Activated T-helper 17 cell treated with anti-CD3 and anti-CD28 coated beads, Interleukin-2, amount 50 U/mL, for 72 hours (primary cell): ENCODE measurements around the gene MAPRE2. TPM values are rescaled to one million over a fixed set of nuclear protein-coding genes. Genes with fewer than 3 reads are reported as not detected.
A peak's percentile ranks its signal among the peaks of the same experiment; 100 is the strongest.

ENCODE experiments used
- ATAC-seq: fragments of 150-1000 bp; cut with Tn5 transposase; replicated peaks from 2 replicates; pipeline ENCODE4 v1.10.0; 2021; ENCODE audit warnings: mild to moderate bottlenecking, moderate library complexity
- H3K27ac Mint-ChIP-seq: one replicate; pipeline ENCODE4 v1.8.0; 2022; ENCODE audit warnings: mixed read lengths
- H3K27me3 Mint-ChIP-seq: one replicate; pipeline ENCODE4 v1.8.0; 2022; ENCODE audit warnings: mixed read lengths
- H3K36me3 Mint-ChIP-seq: one replicate; pipeline ENCODE4 v1.8.0; 2022; ENCODE audit warnings: low read depth, mild to moderate bottlenecking, mixed read lengths
- H3K4me1 Mint-ChIP-seq: one replicate; pipeline ENCODE4 v1.8.0; 2022; ENCODE audit warnings: mixed read lengths
- H3K4me3 Mint-ChIP-seq: one replicate; pipeline ENCODE4 v1.8.0; 2022; ENCODE audit warnings: mild to moderate bottlenecking, mixed read lengths
- H3K9me3 Mint-ChIP-seq: one replicate; pipeline ENCODE4 v1.8.0; 2022; ENCODE audit warnings: mixed read lengths
- total RNA-seq, 2 donors: library from RNA; stranded (reverse); gene quantifications; one replicate each; pipeline ENCODE4 v1.2.3, GENCODE V29; 2022

The MAPRE2 gene
- total RNA-seq, 2 donors from 2014 or later = 31.6 to 32.5 TPM

DNA sequence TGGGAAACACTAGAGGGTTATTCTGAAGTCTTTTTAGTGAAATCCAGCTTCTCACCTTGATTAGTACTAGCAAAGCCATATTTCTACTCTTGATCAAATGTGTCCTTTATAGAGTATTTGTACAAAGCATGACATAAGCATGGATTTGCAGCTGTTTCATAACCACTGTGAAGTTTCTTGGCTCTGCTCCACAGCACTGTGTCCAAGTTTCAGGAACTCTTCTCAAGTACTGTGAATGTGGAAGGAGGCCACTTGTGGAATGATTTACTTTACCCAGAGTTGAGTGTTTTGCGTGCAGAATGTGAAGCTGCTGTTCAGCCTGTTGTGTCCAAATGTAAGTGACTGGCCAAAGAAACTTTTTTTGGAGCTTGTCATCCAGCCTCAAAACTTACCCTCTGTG, 16.2 kb upstream of the MAPRE2 start:
- Mint-ChIP-seq H3K36me3 (no peaks in the 10 kb centered on the region), H3K9me3 (no peaks in the 10 kb centered on the region)

DNA sequence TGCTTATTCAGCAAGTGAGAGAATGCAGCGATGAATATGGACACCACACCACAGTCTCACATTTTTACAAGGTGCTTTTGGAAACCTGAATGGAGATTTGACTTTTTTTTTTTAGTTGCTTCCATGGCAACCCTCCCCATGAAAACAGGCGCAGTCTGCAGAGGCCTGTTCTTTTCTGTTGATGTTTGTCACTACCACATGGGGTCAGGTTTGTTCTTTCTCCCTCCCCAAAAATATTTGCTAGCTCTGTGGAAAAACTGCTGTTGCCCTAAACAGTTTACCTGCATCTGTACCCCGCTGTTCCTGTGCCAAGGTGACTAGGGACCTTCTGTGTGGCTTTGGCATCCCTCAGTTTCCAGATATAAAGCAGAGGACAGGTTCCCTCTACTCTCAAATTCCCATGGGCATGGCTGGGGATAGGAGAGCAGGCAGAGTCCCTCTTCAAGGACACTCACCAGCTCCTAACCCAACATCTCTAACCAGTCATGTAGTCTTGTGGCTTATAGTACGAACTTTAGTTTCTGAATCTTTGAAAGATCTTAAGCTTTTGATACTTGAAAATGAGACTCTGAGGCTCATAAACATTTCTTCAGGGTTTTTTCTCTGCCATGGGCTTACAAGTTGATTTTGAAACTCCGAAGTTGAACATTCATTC, 14.7 kb upstream of the MAPRE2 start:
- no peaks in the 10 kb centered on the region for H3K36me3 Mint-ChIP-seq

More for the DNA sequence above, 16.2 kb upstream of the MAPRE2 start:
- Mint-ChIP-seq H3K4me1 (peaks cover 17% of the 10 kb centered on the region), H3K27me3 (peaks cover 3% of the 10 kb centered on the region), H3K27ac (no peak overlapping the region), H3K4me3 (no peak overlapping the region)
- ATAC-seq = no peak

DNA sequence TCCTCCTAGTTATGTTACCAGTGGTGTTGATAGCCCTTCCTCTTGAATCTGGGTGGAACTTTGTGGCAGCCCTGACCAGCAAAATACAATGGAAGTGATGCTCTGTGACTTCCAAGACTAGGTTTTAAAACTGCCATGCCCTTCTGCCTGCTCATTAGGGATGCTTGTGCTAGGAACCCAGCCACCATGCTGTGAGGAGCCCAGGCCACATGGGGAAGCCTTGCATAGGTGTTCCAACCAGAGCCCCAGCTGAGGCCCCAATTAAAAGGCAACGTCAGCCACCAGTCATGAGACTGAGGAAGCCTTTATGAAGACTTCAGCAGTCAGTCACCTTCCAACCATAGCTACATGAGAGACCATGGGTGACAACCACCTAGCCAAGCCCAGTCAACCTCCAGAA, 14.0 kb upstream of the MAPRE2 start:
- peaks cover 4% of the 10 kb centered on the region for H3K9me3 Mint-ChIP-seq
- H3K4me1 Mint-ChIP-seq = peaks cover 32% of the 10 kb centered on the region
- no peak overlapping the region for H3K27ac Mint-ChIP-seq
- no peak for ATAC-seq
- no peaks in the 10 kb centered on the region for H3K36me3 Mint-ChIP-seq
- H3K27me3 Mint-ChIP-seq = no peaks in the 10 kb centered on the region
- peak overlapping the region; percentile 16 for H3K4me3 Mint-ChIP-seq

More for the DNA sequence above, 14.7 kb upstream of the MAPRE2 start:
- Mint-ChIP-seq H3K27me3 (no peaks in the 10 kb centered on the region), H3K4me1 (peaks cover 29% of the 10 kb centered on the region), H3K4me3 (peak overlapping the region; percentile 16), H3K27ac (peak overlapping the region; percentile 39), H3K9me3 (peaks cover 4% of the 10 kb centered on the region)
- peak; percentile 30 for ATAC-seq

DNA sequence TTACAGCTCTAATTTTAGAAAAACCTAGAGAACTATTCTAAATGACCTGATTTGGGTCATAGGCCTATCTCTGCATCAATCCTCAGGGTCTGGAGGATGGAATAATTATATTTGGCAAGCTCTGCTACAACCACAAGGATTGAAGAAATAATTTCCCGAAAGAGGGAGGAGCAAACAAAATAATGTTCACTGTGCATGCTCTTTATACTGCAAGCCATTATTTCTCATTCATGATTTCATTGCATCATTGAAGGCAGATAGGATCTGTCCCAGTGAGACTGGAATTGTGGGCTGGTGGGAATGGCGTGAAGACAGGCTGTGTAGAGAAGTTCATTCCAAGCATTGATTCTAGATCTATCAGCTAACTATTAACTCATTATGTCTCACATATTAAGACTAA, 12.7 kb upstream of the MAPRE2 start:
- no peak overlapping the region for H3K4me3 Mint-ChIP-seq
- peaks cover 34% of the 10 kb centered on the region for H3K4me1 Mint-ChIP-seq
- ATAC-seq = no peak
- H3K9me3 Mint-ChIP-seq = peaks cover 4% of the 10 kb centered on the region
- no peak overlapping the region for H3K27ac Mint-ChIP-seq
- H3K27me3 Mint-ChIP-seq = no peaks in the 10 kb centered on the region
- no peaks in the 10 kb centered on the region for H3K36me3 Mint-ChIP-seq

DNA sequence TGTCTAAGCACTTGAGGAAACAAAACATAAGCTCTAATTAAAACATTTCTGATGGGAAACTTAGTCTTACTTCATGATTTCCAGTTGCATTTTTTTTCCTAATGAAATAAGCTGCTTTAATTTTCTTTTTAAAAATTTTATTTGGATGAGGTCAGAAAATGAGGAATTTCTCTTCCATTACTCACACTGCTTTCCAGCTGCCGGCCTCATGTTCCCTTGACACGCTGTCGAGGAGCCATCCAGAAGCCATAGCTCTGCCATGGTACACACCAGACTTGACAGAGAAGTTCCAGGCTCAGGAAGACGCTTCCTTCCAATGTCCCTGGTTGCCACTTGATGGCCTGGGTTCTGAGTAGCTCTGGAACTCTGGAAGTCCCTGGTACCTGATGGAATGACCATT, 12.1 kb upstream of the MAPRE2 start:
- peak overlapping the region; percentile 99 for H3K27ac Mint-ChIP-seq
- H3K27me3 Mint-ChIP-seq = no peaks in the 10 kb centered on the region
- peaks cover 4% of the 10 kb centered on the region for H3K9me3 Mint-ChIP-seq
- H3K4me3 Mint-ChIP-seq = peak overlapping the region; percentile 94
- no peak for ATAC-seq
- no peaks in the 10 kb centered on the region for H3K36me3 Mint-ChIP-seq
- H3K4me1 Mint-ChIP-seq = peaks cover 34% of the 10 kb centered on the region

DNA sequence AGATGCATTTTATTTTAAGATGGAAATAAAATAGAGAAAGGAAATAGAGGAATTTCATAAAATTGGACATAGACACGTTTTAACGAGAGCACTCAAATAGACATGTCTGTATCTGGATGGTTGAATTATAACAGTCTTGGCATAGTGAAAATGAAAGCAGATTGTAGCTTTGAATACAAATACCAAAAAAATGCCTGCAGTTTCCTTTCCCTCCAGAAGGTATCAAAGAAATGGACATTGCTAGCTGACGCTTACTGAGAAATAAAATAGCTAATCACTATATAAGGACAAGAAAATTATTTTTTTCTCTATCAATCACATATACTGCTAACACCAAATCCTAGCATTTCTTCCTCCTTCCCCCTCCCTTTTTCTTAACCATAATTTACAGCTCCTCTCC, 11.4 kb upstream of the MAPRE2 start:
- ATAC-seq = peak; percentile 74
- peak overlapping the region; percentile 99 for H3K27ac Mint-ChIP-seq
- H3K27me3 Mint-ChIP-seq = no peaks in the 10 kb centered on the region
- H3K36me3 Mint-ChIP-seq = no peaks in the 10 kb centered on the region
- H3K4me3 Mint-ChIP-seq = peak overlapping the region; percentile 94
- peaks cover 4% of the 10 kb centered on the region for H3K9me3 Mint-ChIP-seq
- H3K4me1 Mint-ChIP-seq = peaks cover 34% of the 10 kb centered on the region

DNA sequence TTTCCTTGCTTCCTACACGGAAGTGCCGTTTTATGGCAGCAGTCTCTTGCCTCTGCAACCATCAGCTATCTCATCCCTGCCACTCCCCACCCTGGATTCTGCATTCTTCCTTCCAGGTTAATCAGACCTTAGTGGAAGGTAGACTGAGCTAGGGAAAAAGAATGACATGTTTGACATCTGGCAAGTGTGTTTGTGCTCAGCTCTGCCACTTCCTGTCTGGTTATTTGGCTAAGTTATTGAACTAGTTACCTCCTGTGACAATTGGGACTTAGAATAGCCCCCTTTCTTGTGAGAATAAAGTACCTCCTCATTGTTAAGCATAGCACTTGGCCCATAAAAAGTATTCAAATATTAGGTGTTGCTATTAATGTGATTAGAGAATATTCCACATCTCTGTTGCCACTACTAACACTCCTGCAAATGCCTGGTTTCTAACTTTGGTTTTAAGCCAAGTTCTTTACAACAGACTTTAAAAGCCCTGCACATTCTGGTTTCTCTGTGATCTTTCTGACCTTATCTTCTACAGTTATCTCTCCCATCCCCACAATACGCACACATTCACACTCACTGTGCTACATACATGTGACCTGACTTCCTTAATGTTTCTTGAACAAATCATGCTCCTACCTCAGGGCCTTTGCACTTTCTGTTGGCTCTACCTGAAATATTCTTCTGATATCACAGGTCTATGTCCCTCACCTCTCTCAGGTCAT, 10.8 kb upstream of the MAPRE2 start:
- Mint-ChIP-seq H3K4me3 (peak overlapping the region; percentile 94), H3K36me3 (no peaks in the 10 kb centered on the region), H3K27ac (peak overlapping the region; percentile 99), H3K9me3 (peaks cover 4% of the 10 kb centered on the region), H3K4me1 (peaks cover 34% of the 10 kb centered on the region), H3K27me3 (no peaks in the 10 kb centered on the region)
- ATAC-seq = peak; percentile 71

DNA sequence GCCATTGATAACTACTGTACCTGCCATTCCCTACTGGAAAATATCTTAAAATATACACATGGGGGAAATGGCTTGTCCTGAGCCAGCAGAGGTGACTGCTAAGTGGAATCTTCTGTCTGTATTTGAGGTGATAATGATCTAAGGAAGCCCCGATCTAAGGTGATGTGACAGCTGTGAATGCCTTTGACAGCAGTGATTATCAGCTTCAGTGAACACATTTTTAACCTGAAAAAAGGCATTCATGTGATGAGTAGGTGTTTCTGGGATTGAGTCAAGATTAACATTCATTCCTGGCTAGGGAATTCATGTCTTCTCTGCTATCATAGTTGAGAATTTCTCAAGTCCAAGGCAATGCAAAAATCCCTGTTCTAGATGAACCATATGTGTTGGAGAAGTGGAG, 9.1 kb upstream of the MAPRE2 start:
- H3K27me3 Mint-ChIP-seq = no peaks in the 10 kb centered on the region

DNA sequence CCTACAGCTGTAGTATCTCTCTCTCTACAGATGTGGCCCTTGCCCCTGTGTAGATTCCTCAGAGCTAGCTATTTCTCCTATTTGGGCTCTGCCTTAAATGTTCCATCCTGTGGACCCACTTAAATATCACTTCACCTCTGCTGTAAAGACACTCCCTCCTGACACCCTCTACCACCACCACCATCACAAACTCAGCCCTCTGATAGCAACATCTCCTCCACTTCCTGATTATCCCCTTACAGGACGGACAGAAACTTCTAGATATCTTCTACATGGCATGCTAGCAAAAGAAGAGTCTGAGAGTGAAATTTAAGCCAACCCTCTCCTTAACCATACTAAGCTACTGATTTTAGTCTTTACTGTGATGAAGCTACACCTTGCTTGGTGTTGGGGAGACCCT, 3.2 kb upstream of the MAPRE2 start:
- no peak overlapping the region for H3K4me3 Mint-ChIP-seq
- no peaks in the 10 kb centered on the region for H3K9me3 Mint-ChIP-seq
- H3K36me3 Mint-ChIP-seq = peaks cover 15% of the 10 kb centered on the region
- H3K4me1 Mint-ChIP-seq = peaks cover 15% of the 10 kb centered on the region
- no peak for ATAC-seq
- H3K27ac Mint-ChIP-seq = peak overlapping the region; percentile 18
- no peaks in the 10 kb centered on the region for H3K27me3 Mint-ChIP-seq

More for the DNA sequence above, 9.1 kb upstream of the MAPRE2 start:
- ATAC-seq = no peak
- H3K9me3 Mint-ChIP-seq = peaks cover 4% of the 10 kb centered on the region
- peak overlapping the region; percentile 27 for H3K4me3 Mint-ChIP-seq
- no peak overlapping the region for H3K27ac Mint-ChIP-seq
- H3K36me3 Mint-ChIP-seq = no peaks in the 10 kb centered on the region
- H3K4me1 Mint-ChIP-seq = peaks cover 27% of the 10 kb centered on the region

DNA sequence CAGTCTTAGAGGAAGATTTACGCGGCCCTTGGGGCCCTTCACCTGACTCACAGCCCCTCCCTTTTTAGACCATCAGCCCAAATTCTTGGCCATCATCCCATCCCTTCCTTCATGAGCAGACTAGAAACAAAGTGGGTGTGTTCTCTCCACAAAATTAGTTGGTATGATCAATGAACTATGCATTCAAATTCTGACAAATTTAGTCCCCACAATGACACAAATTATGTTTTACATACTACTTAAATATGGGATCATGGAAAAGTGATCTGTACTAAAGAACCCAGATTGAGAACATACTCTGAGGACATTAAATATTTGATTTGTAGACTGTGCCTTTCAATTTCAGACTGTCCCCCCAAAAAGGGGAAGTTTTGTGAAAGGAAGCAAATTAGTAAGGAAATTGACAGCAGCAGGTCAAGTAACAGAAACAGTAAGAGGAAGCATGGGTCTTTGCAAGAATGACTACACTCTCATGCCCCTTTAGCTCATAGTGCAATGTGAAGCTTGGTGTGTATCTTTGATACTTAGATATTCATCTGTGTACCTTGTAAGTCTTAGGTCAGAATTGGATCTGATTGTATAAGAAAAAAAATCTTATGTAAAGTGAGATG, 2.2 kb upstream of the MAPRE2 start:
- Mint-ChIP-seq H3K4me1 (peaks cover 15% of the 10 kb centered on the region), H3K27me3 (no peaks in the 10 kb centered on the region), H3K27ac (peak overlapping the region; percentile 18), H3K9me3 (no peaks in the 10 kb centered on the region), H3K4me3 (no peak overlapping the region), H3K36me3 (peaks cover 18% of the 10 kb centered on the region)
- no peak for ATAC-seq

DNA sequence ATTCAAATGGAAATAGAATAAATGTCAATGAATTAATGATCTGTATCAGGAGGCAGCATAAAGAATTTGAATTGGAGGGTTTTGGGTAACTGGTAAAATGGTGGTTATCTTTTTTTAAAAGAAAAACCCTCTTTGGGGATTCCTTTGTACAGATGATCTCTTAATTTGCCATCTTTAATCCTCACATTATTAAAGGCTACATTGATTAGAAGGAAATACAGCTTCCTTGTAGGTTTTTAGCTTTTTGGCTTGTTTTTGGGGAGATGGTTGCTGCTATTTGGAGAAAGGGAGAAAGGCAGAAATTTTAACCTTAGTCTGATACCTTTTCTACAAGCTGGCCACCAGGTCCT, 600 bp upstream of the MAPRE2 start:
- Mint-ChIP-seq H3K27me3 (no peaks in the 10 kb centered on the region), H3K4me1 (peaks cover 27% of the 10 kb centered on the region), H3K4me3 (peak overlapping the region; percentile 88), H3K36me3 (peaks cover 18% of the 10 kb centered on the region), H3K27ac (peak overlapping the region; percentile 97), H3K9me3 (no peaks in the 10 kb centered on the region)
- ATAC-seq = no peak

DNA sequence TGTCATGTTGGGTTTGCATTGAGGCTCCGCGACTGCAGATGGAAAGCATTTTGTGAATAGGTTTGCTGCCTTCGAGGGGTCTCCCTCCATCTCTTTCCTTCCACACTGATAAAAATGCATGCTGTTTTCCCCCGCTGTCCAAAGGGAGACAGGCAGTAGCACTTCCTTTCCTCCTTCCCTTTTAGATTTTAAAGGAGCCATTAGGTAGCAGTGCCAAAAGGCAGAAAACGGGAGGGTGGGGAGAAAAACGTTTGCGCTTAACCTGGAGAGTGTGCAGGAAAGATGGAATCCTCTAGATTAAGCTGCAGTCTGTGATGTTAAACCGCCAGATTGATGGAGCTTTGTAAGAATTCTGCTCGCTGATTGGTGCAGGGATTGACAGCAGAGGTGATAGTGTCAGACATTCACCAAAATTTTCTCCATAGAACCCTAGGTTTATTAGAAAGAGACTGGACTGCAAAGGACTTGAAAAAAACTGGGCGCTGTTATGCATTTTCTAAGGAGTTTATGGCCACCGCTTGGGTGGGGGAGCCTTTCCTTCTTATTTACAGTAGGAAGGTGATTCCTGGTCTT, 688 bp downstream of the MAPRE2 start:
- Mint-ChIP-seq H3K9me3 (no peaks in the 10 kb centered on the region), H3K27me3 (no peaks in the 10 kb centered on the region), H3K4me3 (peak overlapping the region; percentile 88), H3K4me1 (peaks cover 36% of the 10 kb centered on the region), H3K27ac (peak overlapping the region; percentile 97), H3K36me3 (peaks cover 18% of the 10 kb centered on the region)
- no peak for ATAC-seq

DNA sequence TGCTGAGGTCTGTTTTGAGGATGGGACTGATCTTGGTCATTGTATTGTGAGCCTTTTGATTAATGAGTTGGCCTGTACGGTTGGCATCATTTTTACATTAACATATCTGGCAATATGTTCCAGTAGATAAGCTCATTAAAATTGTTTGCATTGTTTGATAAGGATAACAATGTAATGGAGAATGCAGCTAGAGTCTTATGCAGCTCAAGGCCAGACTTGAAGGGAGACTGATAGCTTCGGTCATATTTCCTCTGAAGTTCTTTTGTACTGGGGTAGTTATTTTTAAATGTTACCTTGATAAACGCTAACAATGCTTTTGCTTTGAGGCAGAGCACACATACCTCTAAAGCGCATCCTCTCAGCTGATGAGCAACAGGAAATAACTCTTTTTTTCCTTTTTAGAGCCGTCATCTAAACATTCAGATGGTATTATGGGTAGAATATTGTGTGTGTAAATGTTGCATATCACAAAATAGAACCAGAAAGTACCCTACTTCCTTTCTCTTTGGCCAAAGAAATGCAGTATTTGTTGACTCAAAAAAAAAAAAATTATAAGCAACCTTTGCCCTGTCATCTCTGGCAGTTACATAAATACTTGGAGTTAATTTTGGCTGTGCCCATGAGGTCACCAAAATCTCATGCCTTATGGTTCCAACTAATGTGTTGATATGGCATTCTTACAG, 1.3 kb downstream of the MAPRE2 start:
- Mint-ChIP-seq H3K27ac (peak overlapping the region; percentile 97), H3K27me3 (no peaks in the 10 kb centered on the region), H3K4me1 (peaks cover 41% of the 10 kb centered on the region), H3K9me3 (no peaks in the 10 kb centered on the region), H3K36me3 (peaks cover 18% of the 10 kb centered on the region), H3K4me3 (peak overlapping the region; percentile 88)
- ATAC-seq = peak; percentile 43

DNA sequence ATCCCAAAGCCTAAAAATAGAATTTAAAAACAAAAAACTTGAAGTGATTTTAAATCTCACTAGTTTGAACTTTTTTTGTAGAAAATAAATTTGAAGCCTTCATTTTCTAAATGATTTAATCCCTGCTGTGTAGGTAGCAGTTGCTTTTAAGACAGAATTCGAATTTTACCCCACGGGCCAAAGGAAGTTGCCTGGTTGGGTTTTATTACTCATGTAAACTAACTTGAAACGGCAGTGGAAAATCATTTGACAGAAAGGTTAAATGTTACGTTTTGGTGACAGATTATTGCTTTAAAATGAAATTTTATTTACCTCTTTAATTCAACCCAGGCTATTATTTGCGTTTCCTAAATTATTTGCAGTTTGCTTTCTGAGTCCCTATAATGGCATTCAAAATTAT, 2.0 kb downstream of the MAPRE2 start:
- H3K27ac Mint-ChIP-seq = peak overlapping the region; percentile 97
- H3K4me3 Mint-ChIP-seq = peak overlapping the region; percentile 88
- H3K9me3 Mint-ChIP-seq = no peaks in the 10 kb centered on the region
- ATAC-seq = no peak
- H3K36me3 Mint-ChIP-seq = peaks cover 18% of the 10 kb centered on the region
- no peaks in the 10 kb centered on the region for H3K27me3 Mint-ChIP-seq
- H3K4me1 Mint-ChIP-seq = peaks cover 46% of the 10 kb centered on the region
